ENCODE measurements around the gene COG6. TPM values are rescaled to one million over a fixed set of nuclear protein-coding genes. Genes with fewer than 3 reads are reported as not detected.

The COG6 gene
- total and polyA plus RNA-seq, 2 of the 13 experiments (the other 11 are each of a cell fraction or from before 2014, with no cell fraction given), result 23.5 to 26.1 TPM

DNA sequence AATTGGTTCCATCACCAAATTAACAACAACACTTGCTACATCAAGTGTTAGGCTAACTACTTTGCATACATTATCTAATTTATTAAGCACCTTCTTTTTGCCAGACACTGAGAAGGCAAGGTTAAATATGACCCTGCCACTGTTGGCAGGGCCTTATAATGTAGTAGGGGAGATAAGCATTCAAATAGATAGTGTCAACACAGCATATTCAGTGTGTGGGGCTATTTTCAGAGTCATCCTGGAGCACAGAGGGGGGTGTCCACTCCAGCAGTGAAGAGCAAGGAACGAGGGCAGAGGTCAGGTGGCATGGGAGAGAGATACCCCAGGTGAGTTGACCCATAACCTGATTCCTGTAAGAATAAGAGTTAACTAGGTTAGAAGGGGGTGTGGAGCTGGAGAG, 121.6 kb downstream of the COG6 start:
- Histone ChIP-seq H3K36me3 (replicated peaks in 1 of 2; ENCODE audit: control insufficient read depth in 1 of 2, insufficient read depth in 2 of 2, low read length in 2 of 2) (no peaks in the 10 kb centered on the region), H3K9ac (ENCODE audit: insufficient read depth, low read depth, low read length) (no peak overlapping the region), H3K4me2 (ENCODE audit: low read depth, low read length) (no peak overlapping the region), H3K27ac (ENCODE audit: extremely low read length, insufficient read depth, low read length) (no peak overlapping the region), H3K4me1 (ENCODE audit: insufficient read depth, low read length) (no peaks in the 10 kb centered on the region), H3K4me3 (replicated peaks in 1 of 3; ENCODE audit: insufficient read depth in 1 of 3, low read depth in 2 of 3, low read length in 3 of 3) (no peak overlapping the region), H3K9me3 (ENCODE audit: low read length) (no peaks in the 10 kb centered on the region), H2AFZ (ENCODE audit: low read length) (no peak overlapping the region), H4K20me1 (ENCODE audit: insufficient read depth, low read length) (no peaks in the 10 kb centered on the region), H3K27me3 (ENCODE audit: control insufficient read depth in 1 of 2, insufficient read depth in 2 of 2, low read length in 2 of 2) (no peaks in the 10 kb centered on the region), H3K79me2 (ENCODE audit: insufficient read depth, low read length) (no peaks in the 10 kb centered on the region)
- FAIRE-seq (no peak), DNase-seq (ENCODE audit: low spot score) (no peak), ATAC-seq (no peak)
- CTCF ChIA-PET (ENCODE audit: low intra/inter-chr PET ratio, low total read pairs), result no interaction called here
- WGBS (ENCODE audit: low lambda C conversion rate), result 0% methylated on average over 1 of the region's 1 CpG
- intact Hi-C loops (cut with micrococcal nuclease; ENCODE audit: unreplicated experiment), result no loop called here
- no TSS peak for BruUV-seq (replicated peaks)
- TF ChIP-seq MAFK (conservative IDR thresholded peaks at IDR 0.05 in 1 of 2, IDR thresholded peaks at IDR 0.05 in 1 of 2; ENCODE audit: low read length in 2 of 2), result peak; percentile 44 to 46; a peak in 2 of 4 replicates
- TF ChIP-seq MAFF (IDR thresholded peaks at IDR 0.05; ENCODE audit: low read depth, low read length), result peak; percentile 31; the same call in 1 of the 2 replicates
- no peak for TF ChIP-seq ZNF713 (CRISPR knock-in tag; IDR thresholded peaks at IDR 0.05)
- POLR2A ChIA-PET, result no interaction called here
- in situ Hi-C loops (cut with HindIII; ENCODE audit: extremely low pct_ligation_motif_present, low pct_unique_long_range_greater_than_20kb), result loop anchor here (25.0 kb wide), 1 partner anchor 910 kb away; no protein-coding TSS in a partner anchor

DNA sequence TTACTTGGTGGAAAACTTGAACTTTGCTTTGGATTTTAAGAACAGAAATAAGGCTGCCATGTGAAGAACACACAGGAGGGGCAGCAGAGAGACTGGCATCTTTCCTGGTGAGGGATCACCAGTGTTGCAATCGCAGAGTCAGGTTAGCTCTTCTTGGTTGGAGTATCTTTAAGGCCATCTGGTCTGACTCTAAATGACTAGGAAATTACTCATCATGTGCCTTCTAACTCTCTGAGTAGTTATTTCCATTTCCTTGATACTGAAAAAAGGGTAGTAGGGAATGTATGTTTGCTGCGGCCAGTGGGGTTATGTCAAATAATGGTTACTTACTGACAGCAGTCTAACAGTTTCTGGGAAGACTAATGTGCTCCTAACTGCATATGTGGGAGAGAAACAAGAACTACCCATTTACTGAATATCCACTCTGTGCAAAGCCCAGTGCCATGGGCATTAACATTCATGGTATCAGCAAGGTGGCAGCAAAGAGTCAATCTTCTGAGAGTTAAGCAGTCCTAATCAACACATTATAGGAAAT, 122.1 kb downstream of the COG6 start:
- ChIA-PET CTCF (ENCODE audit: low intra/inter-chr PET ratio, low total read pairs) (no interaction called here), POLR2A (no interaction called here)
- H3K27ac ChIP-seq (ENCODE audit: extremely low read length, insufficient read depth, low read length), result no peak overlapping the region
- ATAC-seq, result peak; percentile 65
- H3K36me3 ChIP-seq (replicated peaks in 1 of 2; ENCODE audit: control insufficient read depth in 1 of 2, insufficient read depth in 2 of 2, low read length in 2 of 2), result no peaks in the 10 kb centered on the region
- DNase-seq (ENCODE audit: low spot score), result no peak
- FAIRE-seq, result no peak
- H3K4me2 ChIP-seq (ENCODE audit: low read depth, low read length), result no peak overlapping the region
- BruUV-seq (replicated peaks), result no TSS peak
- in situ Hi-C loops (cut with HindIII; ENCODE audit: extremely low pct_ligation_motif_present, low pct_unique_long_range_greater_than_20kb), result loop anchor here (25.0 kb wide), 1 partner anchor 910 kb away; no protein-coding TSS in a partner anchor
- H2AFZ ChIP-seq (ENCODE audit: low read length), result no peak overlapping the region
- 95% methylated on average over 2 of the region's 2 CpGs for WGBS (ENCODE audit: low lambda C conversion rate)
- H4K20me1 ChIP-seq (ENCODE audit: insufficient read depth, low read length), result no peaks in the 10 kb centered on the region
- no peaks in the 10 kb centered on the region for H3K27me3 ChIP-seq (ENCODE audit: control insufficient read depth in 1 of 2, insufficient read depth in 2 of 2, low read length in 2 of 2)
- intact Hi-C loops (cut with micrococcal nuclease; ENCODE audit: unreplicated experiment), result no loop called here
- no peaks in the 10 kb centered on the region for H3K9me3 ChIP-seq (ENCODE audit: low read length)
- no peaks in the 10 kb centered on the region for H3K79me2 ChIP-seq (ENCODE audit: insufficient read depth, low read length)
- no peak overlapping the region for H3K9ac ChIP-seq (ENCODE audit: insufficient read depth, low read depth, low read length)
- no peak overlapping the region for H3K4me3 ChIP-seq (replicated peaks in 1 of 3; ENCODE audit: insufficient read depth in 1 of 3, low read depth in 2 of 3, low read length in 3 of 3)
- H3K4me1 ChIP-seq (ENCODE audit: insufficient read depth, low read length), result no peaks in the 10 kb centered on the region
- peak; percentile 46 for TF ChIP-seq STAG1 (CRISPR knock-in tag; IDR thresholded peaks at IDR 0.05)
- TF ChIP-seq CEBPB (IDR thresholded peaks at IDR 0.05; ENCODE audit: borderline replicate concordance, low read depth, low read length), result peak; percentile 59; the same call in 1 of the 2 replicates
- TF ChIP-seq GTF3A (CRISPR knock-in tag; conservative IDR thresholded peaks at IDR 0.05), result no peak
- no peak for TF ChIP-seq HBP1 (CRISPR knock-in tag; IDR thresholded peaks at IDR 0.05; ENCODE audit: low read depth)
- no peak for TF ChIP-seq ZNF709 (CRISPR knock-in tag; IDR thresholded peaks at IDR 0.05)
- TF ChIP-seq MIER3 (CRISPR knock-in tag; IDR thresholded peaks at IDR 0.05; ENCODE audit: borderline replicate concordance), result no peak
- no peak for TF ChIP-seq ZNF496 (CRISPR knock-in tag; IDR thresholded peaks at IDR 0.05; ENCODE audit: insufficient replicate concordance)
- TF ChIP-seq, protein P1, sequence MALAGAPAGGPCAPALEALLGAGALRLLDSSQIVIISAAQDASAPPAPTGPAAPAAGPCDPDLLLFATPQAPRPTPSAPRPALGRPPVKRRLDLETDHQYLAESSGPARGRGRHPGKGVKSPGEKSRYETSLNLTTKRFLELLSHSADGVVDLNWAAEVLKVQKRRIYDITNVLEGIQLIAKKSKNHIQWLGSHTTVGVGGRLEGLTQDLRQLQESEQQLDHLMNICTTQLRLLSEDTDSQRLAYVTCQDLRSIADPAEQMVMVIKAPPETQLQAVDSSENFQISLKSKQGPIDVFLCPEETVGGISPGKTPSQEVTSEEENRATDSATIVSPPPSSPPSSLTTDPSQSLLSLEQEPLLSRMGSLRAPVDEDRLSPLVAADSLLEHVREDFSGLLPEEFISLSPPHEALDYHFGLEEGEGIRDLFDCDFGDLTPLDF (CRISPR knock-in tag; IDR thresholded peaks at IDR 0.05), result no peak

Data from HepG2 (cell line).